GM18507 (cell line): ENCODE measurements around the gene MIER3.
A peak's percentile ranks its signal among the peaks of the same experiment; 100 is the strongest.

Experiments used
- DNase-seq: peaks from one replicate; pipeline ENCODE4 v3.0.0; 2011; ENCODE audit warnings: low read depth; ENCODE audit not compliant: insufficient read length; ENCODE audit errors: extremely low spot score
- FAIRE-seq: peaks from 2 replicates; lab custom pipeline; 2011; peaks lifted over from hg19 to GRCh38; lab: Jason Lieb, UNC

The MIER3 gene

DNA sequence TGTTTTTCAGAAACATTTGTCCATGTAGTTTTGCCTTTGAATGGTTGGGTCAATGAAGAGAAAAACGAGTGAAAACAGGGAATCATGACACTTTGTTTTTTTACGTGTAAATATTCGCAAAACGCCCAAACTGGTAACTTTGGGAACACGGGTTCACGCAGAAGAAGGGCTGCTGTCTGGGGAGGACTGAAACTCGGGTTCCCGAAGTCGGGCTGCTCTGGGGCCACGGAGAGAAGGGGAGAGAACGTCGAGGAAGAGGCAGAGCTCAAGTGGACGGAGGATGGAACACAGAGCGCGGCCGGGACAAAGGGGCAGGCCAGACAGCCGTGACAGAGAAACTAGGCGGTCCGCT, 43.0 kb downstream of the MIER3 start:
- FAIRE-seq, result peak; percentile 12
- no peak for DNase-seq

DNA sequence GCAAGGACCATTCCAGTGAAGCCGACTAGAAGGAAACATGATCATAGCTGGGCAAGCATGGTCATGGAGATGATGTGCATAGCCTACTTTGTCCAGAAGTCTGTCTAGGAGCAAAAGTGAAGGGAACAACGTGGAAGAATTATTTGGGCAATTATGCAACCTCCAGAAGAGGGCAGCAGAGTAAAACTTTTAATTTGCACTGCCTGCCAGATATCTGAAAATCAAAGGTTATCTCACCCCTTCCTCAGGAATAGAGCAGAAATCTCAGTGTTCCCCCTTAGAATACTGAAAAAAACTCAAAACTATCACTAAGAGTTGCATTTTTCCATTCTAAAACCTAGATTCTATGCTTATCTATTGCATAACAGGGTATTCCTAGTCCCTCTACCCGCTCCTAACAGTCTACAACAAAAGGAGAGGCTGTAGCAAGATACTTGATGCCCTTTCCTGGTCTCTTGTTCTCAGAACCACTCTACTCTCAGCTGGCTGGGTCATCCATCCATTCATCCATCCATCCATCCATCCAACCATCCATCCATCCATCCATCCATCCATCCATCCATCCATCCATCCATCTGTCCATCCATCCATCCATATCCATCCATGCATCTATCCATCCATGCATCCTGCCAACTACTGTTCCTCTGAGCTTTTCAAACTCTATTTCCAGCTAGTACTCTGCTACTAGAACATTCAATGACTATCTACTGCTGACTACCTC, 50.9 kb downstream of the MIER3 start:
- peak; percentile 85 for FAIRE-seq
- no peak for DNase-seq

DNA sequence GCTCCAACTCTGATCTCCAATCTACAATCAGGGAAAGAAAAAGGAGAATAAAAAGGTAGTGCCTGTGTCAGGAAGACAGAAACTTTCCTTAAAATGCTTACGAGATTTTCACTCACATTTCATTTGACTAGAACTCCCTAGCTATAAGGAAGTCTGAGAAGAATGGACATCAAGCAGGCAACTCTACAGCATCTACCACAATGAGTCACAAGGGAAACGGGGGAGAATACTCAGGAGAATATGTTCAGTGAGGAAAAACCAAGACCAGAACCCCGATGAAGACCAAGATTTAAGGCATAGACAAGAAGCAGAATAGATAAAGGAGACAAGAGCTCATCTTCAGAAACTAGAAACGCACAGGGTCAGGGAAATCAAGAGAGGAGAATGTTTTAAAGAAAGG, 51.5 kb downstream of the MIER3 start:
- FAIRE-seq (no peak), DNase-seq (no peak)

DNA sequence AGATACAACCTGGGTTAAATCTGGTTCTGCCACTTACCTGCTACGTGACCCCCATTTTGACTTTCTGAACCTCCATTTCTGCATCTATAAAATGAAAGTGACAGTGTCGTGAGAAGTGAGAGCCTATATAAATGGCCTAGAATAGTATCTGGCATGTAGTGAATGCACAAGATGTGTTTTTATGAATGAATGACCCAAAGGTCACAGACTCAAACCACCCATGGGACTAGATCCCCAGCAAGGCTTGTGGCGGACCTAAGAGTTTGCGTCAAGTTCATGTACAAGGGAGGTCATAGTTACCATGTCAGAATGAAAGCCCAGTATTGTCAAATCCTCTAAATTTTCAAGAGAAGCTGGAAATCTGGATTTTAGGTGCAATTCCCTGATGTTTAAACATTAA, 53.7 kb downstream of the MIER3 start:
- FAIRE-seq (no peak), DNase-seq (no peak)

DNA sequence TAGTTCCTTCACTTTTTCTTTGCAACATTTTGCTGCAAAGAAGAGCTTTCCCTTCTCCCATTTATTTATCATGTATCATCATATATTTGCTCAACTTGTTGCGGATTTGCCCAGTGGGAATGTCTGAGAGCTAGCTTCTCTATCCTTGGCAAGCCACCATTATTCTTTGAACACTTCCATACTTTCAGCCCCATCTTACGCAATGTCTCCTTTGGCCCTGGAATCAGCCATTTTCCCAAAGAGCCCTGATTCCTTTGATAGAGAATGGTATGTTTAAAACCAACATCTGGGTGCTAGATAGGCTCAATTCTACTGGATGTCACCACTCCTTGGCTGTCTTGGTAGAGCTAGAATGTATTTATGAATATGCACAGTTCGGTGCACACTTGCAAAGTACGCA, 55.2 kb downstream of the MIER3 start:
- FAIRE-seq (no peak), DNase-seq (no peak)

DNA sequence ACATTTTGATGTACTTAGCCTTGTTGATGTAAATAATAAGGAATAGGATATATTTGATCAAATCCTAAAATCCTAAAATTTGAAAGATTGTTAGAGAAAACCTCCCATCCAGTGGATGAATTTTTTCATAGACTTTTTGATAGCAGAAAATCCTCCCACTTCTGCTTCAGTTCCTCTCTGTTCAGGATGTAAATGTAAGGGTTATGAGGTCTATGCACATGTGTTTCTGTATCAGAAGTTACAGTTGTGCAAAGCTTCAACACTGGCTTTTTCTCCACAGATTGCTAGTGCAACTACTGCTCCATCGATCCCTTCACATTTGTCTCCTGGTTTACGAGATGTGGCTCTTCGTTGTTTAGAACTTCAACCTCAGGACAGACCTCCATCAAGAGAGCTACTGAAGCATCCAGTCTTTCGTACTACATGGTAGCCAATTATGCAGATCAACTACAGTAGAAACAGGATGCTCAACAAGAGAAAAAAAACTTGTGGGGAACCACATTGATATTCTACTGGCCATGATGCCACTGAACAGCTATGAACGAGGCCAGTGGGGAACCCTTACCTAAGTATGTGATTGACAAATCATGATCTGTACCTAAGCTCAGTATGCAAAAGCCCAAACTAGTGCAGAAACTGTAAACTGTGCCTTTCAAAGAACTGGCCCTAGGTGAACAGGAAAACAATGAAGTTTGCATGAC, 58.5 kb downstream of the MIER3 start:
- FAIRE-seq (no peak), DNase-seq (no peak)

DNA sequence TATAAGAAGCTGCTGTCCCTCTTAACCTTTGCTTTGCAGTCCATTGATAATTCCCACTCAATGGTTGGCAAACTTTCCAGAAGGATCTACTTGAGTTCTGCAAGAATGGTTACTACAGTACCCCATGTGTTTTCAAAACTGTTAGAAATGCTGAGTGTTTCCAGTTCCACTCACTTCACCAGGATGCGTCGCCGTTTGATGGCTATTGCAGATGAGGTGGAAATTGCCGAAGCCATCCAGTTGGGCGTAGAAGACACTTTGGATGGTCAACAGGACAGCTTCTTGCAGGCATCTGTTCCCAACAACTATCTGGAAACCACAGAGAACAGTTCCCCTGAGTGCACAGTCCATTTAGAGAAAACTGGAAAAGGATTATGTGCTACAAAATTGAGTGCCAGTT, 70.4 kb downstream of the MIER3 start:
- FAIRE-seq, result no peak
- DNase-seq, result no peak

DNA sequence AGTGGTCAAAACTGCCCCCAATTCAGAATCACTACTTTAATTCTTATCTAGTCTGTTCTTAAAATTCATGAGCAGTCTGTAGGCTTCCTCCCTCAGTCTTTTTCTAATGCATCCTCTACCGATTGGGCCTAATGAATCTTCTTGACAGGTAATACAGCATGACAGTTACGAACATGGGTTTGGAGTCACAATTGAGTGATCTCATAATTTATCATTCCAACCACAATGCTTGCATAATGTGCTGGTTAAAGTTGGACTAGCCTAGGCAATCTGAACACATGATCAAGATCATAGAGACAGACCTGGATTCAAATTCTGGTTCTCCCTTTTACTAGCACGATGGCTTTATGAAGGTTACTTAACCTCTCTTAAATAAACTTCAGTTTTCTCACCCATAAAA, 75.6 kb downstream of the MIER3 start:
- no peak for FAIRE-seq
- DNase-seq, result no peak

DNA sequence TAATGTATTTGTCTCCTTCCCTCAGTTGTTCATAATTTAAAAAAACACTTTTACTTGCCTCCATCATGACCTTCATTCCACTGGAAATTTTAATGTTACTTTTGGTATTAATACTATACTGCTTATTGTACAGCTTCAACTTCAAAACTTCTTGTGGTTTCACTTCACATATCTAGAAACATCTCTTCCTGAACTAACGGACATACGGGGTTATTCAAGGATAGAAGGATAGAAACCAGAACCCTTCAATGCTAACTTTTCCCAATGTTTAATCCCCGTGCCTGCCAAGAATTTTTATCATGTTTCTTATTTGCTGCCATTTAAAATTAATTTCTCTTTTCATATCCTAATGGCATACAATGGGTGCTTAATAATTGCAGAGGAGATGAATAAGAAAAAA, 78.9 kb downstream of the MIER3 start:
- no peak for DNase-seq
- FAIRE-seq, result no peak

DNA sequence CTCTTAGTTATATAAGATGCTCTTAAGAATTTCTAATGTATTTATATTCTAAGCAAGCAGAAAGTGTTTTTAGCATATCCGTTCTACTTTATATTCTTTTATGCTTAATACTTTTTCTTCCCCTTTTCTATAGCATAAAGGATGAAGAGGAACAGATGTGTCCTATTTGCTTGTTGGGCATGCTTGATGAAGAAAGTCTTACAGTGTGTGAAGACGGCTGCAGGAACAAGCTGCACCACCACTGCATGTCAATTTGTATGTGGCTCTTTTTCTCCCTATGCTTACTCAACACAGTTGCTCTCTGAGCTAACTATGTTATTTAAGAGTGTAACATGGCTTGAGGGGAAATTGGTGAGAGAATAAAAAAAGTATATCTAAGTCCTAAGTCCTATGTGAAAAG, 80.1 kb downstream of the MIER3 start:
- DNase-seq (no peak), FAIRE-seq (no peak)
